Measurements from ENCODE around the gene ATP8A2. TPM values are rescaled to one million over a fixed set of nuclear protein-coding genes. Genes with fewer than 3 reads are reported as not detected.

Gene ATP8A2
- total RNA-seq, 1 experiment from 2014 or later, result 0.26 TPM

DNA sequence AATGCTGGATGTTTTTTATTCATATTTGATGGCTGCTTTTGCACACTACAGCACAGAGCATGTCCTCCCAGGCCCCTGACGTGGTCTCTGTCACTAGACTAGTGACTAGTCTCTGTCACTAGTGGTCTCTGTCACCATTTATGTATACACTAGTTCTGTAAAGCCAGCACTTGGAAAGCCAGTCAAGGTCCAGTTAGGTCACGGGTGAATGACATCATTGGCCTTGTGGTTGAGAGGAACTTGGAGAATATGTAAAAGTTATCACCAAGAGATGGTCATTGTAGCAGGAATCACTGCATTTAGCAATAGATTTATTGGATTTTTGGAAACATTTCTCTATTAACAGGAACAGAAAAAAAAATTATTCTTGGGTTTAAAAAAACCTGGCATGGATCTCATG is 607.2 kb downstream of the ATP8A2 start:
- in situ Hi-C loops (cut with HindIII; ENCODE audit: low pct_unique_long_range_greater_than_20kb, low sequenced_read_pairs), result no loop called here
- DNase-seq (ENCODE audit: low read depth, low spot score), result no peak

DNA sequence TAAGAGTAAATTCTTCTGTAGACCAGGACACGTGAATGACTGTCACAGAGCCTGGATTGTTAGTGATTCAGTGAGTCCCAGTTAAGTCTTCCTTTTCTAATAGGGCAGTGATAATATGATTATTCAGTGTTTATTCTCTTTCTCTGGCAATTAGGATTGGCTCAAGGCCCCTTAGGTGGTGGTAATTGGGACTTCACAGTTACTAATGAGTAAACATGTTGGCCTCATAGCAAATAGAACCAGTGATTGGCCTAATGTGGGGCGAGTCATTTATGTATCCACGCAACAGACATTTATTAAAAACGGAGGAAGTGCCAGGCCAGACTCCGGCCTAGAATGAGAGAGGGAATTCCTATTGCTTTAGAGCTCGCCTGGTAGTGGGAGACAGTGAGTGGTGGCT is 607.6 kb downstream of the ATP8A2 start:
- in situ Hi-C loops (cut with HindIII; ENCODE audit: low pct_unique_long_range_greater_than_20kb, low sequenced_read_pairs), result no loop called here
- no peak for DNase-seq (ENCODE audit: low read depth, low spot score)

DNA sequence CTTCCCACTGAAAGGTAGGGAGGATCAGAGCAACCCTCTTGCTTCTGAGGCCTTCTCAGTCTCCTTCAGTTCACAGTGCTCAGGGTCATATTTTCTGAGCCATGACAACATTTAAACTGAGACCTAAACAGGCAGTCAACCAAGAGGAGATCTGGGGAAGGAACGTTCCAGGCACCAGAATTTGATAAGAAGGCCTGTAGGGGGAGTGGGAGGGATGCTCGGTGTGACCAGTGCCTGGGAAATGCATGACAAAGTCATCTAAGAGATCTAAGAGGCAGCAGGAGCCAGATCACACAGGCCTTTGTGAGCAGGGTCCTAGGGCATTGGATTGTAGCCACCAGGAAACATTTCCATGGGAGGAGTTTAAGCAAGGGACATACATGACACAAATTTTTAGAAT is 608.5 kb downstream of the ATP8A2 start:
- in situ Hi-C loops (cut with HindIII; ENCODE audit: low pct_unique_long_range_greater_than_20kb, low sequenced_read_pairs), result no loop called here
- peak; percentile 68 for DNase-seq (ENCODE audit: low read depth, low spot score)

DNA sequence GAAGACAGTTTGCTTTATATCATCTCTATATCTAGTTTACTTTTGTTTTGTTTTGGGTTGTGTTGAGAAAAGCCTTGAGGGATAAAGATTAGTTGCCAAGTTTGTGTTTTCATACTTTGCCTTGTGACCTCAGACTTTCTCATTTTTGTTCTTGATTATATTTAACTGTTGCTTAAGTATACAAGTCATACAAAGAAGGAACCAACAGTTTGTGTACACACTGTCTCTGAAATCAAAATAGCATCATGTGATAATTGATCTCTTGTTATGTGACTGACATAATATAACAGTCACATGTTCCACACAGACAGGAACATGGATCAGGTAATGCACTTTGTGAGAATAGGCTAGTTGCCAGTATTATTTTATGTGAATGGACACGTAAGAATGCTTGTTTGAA is 609.3 kb downstream of the ATP8A2 start:
- peak; percentile 10 for DNase-seq (ENCODE audit: low read depth, low spot score)
- in situ Hi-C loops (cut with HindIII; ENCODE audit: low pct_unique_long_range_greater_than_20kb, low sequenced_read_pairs), result no loop called here

DNA sequence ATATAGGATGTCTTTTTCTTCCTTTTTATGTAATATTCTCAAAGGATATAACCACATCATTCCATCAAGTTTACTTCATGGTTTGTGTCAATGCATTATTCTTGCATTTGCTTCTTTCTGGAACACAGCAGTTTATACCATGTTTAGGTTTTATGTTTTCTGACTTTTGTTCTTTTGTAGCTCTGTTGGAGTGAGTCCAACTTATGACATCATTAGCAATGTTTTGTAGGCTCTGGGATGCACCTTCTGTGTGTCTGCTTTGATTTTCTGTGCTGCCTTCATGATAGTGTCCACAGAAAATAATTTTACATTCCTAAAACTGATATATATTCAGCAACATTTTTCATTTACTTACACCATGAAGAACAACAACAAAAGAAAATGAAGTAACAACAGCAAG is 611.1 kb downstream of the ATP8A2 start:
- DNase-seq (ENCODE audit: low read depth, low spot score), result no peak
- in situ Hi-C loops (cut with HindIII; ENCODE audit: low pct_unique_long_range_greater_than_20kb, low sequenced_read_pairs), result no loop called here

DNA sequence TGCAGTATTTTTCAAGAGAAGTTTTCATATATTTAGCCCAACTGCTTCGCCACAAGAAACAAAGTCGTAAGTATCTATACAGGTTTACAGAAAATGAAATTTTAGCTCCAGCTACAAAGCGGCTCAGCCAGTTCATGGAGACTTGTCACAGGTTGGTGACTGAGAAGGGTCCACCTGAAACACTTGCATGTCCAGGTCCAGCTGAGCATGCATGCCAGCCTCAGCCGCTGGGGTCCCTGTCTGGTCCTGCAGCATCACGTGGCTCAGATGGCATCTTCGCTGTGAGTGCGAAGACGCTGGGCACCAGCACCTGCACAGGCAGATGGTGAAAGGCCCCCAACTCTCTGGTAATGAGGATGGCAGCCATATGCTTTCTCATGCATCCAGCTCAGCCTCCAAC is 616.2 kb downstream of the ATP8A2 start:
- in situ Hi-C loops (cut with HindIII; ENCODE audit: low pct_unique_long_range_greater_than_20kb, low sequenced_read_pairs), result no loop called here
- DNase-seq (ENCODE audit: low read depth, low spot score), result no peak

DNA sequence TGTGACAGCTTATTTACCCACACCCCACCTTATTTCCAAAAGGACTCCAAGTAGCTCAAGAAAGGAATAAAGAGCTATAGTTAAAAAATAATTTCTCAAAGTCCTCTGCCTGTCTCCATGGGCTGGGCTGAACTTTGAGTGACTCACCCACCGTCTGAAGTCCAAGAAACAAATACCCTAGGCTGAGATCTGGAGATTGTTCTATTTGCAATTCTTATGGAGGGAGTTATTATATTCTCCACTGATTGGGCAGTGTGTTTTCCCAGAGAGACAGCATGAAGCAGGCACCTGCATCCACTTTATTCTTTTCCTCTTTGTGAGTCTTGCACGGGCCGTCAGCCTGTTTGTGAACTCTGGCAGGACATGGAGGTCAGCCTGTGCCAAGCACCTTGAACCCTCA is 616.9 kb downstream of the ATP8A2 start:
- DNase-seq (ENCODE audit: low read depth, low spot score), result no peak

DNA sequence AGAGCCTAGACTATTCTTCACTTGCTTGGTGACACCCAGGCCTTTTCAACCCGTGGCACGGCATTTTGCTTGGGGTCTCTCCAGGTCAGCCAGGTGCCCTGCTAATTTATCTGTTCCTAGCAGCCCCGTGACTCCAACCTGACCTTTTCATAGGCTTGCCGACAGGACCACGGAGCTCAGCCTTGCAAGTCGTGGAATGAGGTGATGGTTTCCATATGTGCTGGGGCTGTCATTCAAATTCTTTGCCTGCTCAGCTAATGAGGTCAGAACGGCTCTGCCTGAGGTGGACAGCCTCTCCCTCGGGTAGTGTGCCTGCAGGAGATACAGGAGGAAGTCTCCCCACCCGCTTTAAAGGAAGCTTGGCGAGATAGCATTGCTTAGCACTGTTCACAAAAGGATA is 619.0 kb downstream of the ATP8A2 start:
- no peak for DNase-seq (ENCODE audit: low read depth, low spot score)
- in situ Hi-C loops (cut with HindIII; ENCODE audit: low pct_unique_long_range_greater_than_20kb, low sequenced_read_pairs), result no loop called here

More for the DNA sequence above, 616.9 kb downstream of the ATP8A2 start:
- in situ Hi-C loops (cut with HindIII; ENCODE audit: low pct_unique_long_range_greater_than_20kb, low sequenced_read_pairs), result no loop called here

DNA sequence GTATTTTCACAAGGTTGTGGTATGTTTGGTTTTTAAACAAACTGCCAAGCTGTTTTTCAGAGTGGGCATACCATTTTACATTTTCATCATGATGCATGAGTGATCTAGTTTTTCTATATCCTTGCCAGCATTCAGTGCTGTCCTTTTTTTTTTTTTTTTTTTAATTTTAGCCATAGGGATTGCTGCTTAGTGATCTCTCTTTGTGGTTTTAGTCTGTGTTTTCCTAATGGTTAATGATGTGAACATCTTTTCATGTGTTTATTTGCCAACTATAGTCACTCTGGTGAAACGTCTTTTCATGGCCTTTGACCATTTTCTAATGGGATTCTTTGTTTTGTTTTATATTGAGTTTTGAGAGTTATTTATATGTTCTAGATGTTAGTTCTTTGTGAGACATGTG is 620.3 kb downstream of the ATP8A2 start:
- in situ Hi-C loops (cut with HindIII; ENCODE audit: low pct_unique_long_range_greater_than_20kb, low sequenced_read_pairs), result no loop called here
- no peak for DNase-seq (ENCODE audit: low read depth, low spot score)

DNA sequence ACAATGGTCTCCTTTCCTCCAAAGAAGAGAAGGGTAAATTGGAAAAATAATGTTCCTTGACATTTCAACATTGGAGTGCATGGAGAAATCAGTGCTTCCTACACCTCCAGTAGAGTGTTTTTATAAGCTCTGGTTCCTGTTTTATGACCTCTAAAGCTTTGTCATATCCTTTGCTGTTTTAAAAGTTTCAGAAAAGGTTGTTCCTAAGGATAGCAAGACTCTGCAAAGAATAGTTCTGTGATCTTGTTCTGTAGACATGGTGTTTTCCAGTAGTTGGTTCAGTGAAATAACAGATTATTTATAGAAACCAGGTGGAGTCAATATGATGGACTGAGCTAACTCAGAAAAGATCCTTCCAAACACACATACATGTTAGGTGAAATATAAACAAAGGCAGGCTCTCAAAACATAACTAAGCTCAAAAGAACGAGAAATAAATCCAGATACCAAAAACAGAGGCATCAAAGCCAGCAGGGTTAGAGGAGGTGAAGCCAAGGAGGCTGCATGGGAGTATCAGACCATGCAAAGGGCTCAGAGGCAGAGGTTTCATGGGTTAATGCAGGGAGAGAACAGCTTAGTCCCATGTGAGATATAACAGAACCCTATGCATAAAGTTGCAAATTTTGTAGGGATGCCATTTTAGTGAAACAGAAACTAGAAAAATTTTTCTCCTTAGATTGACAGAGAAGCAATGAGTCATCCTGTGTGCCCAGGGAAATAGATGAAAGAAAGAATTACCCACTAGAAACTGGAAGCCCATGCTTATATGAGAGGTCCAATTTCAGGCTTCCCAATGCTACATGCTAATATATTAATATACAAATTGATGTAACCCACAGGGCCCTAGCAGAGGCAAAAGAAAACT is 635.7 kb downstream of the ATP8A2 start:
- in situ Hi-C loops (cut with HindIII; ENCODE audit: low pct_unique_long_range_greater_than_20kb, low sequenced_read_pairs), result no loop called here
- no peak for DNase-seq (ENCODE audit: low read depth, low spot score)

DNA sequence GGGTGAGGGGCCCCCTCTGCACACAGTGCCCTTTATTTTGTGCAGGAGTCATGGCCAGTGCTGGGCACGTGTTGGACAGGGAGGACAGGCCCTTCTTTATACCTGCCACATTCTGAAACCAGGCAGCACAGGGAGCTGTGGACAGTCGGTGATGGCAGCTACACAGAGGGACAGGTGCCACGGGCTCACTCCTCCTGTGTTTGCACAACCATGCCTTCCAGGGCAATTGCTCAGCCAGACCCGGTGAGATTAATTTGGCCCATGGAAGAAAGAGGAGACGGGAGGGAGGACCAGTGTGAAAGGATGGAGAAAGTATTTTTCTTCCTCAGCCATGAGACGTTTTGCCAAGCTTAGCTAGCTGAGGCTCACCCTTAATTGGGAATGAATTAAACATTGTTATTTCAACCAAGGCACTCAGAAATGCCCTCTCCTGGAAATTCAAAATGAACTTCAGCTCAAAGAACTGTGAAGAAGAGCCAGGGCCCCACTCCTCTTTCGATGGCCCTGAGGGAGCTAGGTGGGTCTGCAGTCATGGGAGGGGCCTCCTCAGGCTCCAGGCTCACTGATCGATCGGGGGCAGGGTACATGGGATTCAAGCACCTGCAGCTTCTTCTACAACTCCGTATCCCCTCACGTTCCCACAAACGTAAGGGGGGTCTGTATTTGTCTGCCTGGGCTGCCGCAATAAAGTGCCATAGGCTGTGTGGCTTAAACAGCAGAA is 638.9 kb downstream of the ATP8A2 start:
- in situ Hi-C loops (cut with HindIII; ENCODE audit: low pct_unique_long_range_greater_than_20kb, low sequenced_read_pairs), result no loop called here
- no peak for DNase-seq (ENCODE audit: low read depth, low spot score)

DNA sequence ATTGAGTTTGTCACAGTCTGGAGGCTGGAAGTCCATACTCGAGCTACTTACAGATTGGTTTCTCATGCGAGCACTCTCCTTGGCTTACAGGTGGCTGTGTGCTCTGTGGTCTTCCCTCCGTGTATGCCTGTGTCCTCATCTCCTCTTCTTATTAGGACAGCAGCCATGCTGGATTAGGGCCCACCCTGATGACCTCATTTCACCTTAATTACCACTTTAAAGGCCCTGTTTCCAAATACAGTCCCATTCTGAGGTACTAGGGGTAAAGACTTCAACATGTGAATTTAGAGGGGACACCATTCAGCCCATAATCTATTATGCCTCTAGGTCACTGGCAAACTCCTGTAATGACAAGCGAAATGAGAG is 639.4 kb downstream of the ATP8A2 start:
- in situ Hi-C loops (cut with HindIII; ENCODE audit: low pct_unique_long_range_greater_than_20kb, low sequenced_read_pairs), result no loop called here
- no peak for DNase-seq (ENCODE audit: low read depth, low spot score)

DNA sequence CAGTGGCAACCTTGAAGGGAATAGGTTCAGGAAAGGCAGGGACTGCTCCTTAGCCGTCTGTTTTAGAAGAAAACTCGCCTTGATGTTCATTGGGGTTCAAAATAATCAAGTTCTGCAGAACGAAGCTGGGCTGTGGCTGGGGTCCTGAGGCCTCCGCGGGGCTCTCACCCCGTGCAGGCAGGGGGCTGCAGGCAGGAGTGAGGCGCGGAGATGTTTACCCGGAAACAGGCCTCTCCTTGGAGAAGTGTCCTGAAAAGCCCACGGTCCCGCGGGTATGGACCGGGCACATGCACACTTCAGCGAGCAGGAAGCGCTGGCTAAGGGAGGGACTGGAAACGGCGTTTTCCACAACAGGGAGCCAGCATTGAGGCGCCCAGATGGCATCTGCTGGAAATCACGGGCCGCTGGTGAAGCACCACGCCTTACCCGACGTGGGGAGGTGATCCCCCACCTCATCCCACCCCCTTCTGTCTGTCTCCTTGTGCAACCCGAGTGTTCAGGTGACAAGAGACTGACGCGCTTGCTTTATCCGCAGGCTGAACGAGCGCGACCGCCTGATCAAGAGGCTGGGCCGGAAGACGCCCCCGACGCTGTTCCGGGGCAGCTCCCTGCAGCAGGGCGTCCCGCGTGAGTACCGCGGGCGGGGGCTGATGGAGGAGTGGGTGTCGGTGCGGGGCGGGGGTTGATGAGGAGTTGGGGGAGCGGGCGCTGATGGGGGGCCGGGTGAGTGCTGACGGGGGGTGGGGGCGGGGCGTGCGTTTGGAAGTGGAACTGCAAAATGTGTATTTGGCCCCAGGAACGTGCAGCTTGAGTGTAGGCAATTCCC is 640.4 kb downstream of the ATP8A2 start:
- in situ Hi-C loops (cut with HindIII; ENCODE audit: low pct_unique_long_range_greater_than_20kb, low sequenced_read_pairs), result no loop called here
- DNase-seq (ENCODE audit: low read depth, low spot score), result no peak

DNA sequence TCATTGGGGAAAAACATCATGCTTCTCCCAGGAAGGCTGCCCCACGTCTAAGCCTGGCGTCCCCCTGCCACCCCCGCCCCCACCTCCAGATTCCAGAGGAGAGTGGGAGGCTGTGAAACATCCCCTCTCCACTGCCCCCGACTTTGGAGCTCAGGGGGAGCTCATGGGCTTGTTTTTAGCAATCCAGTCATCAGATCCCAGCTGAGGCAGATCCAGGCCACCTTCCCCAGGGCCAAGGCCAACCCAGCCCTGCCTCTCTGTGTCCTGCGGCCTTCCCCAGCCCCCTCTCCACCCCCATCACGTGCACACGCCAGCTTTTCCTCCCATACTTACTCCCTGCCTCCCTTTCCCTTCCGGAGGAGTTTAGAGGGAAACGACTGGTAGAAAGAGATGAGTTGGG is 641.2 kb downstream of the ATP8A2 start:
- in situ Hi-C loops (cut with HindIII; ENCODE audit: low pct_unique_long_range_greater_than_20kb, low sequenced_read_pairs), result no loop called here
- DNase-seq (ENCODE audit: low read depth, low spot score), result no peak

DNA sequence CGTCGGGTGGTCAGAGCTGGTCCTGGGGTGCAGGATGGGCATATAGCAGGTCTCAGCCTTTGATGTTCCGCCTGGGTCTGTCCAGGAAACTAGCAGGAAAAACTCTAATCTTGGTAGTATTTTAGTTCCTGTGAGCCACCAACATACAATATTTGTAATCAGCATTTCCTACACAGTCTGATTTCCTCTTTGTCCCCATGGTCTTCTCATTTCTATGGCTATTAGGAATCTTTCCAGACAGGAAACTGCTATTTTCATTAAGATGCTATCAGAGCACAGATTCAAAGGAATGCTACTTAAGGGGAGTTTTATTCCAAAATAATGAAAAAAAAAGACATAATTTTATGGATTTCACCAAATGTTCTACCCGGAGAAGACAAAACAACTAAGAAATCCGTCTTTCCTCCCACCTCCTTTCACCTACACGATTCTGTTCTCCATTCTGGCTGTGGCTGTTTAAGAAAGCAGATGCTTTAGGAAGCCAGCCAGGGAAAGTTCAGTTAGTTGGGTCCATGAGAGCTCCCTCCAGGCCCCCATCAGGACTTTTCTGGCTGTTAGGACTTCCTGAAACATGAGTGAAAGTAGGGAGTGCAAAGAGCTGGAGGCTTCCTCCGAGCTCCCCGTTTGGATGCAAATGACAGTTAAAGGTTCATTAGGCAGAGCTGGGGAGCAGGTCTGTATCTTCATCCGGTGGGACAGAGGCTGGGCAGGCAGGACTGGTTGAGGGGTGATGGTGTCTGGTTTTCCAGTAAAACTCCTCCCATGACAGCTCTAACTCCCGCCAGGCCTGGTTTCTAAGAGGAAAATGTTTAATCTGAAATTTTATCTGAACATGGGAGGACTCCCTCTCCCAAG is 643.7 kb downstream of the ATP8A2 start:
- in situ Hi-C loops (cut with HindIII; ENCODE audit: low pct_unique_long_range_greater_than_20kb, low sequenced_read_pairs), result no loop called here
- DNase-seq (ENCODE audit: low read depth, low spot score), result no peak

DNA sequence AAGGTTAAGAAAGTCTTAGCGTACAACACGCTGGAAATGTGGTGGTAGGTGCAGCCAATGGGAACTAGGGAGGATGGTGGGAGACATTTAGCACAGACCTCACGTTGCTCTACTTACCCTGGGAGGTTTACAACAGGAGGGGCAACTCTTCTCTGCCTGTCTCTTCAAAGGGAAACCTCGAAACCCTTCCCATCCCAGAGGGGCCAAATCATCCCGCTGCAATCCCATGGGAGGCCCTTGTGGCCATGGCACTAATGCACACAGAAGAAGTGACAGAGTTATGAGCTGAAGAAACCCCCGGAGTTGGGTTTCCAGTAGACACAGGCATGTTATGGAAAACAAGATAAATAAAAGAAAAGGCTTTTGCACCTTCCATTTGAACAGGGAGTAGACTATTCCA is 644.4 kb downstream of the ATP8A2 start:
- no peak for DNase-seq (ENCODE audit: low read depth, low spot score)
- in situ Hi-C loops (cut with HindIII; ENCODE audit: low pct_unique_long_range_greater_than_20kb, low sequenced_read_pairs), result no loop called here

DNA sequence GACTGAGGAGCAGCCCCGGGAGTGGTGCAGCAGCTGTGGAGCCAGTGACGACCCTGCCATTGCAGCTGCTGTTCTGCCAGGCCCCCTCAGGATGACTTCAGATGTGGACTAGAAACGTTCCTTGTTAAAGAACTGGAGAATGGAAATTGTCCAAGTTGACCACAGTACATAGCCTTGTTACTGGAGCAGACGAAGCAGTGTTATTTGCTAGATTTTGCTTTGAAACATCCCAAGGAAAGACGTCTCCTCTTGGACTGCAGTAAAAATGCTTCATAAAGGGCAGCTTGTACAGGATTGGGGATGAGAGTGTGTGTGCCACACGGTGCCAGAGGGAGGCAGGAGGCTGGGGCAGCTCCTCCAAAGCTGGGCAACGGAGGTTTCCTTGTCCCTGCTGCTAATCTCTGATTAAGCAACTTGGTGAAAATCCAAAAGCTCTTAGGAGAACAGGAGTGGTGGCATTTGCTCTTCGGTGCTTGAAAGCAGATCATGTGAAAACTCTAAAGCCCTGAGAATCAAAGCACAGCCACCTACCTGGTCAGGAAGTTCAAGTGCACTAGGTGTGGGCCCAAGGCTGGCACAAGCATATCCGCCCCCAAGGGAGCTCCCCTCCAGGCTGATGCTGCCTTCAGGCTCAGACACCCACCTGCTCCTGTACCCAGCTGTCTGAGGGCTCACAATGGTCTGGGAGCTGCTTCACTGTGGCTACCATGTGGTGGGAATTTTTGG is 645.6 kb downstream of the ATP8A2 start:
- in situ Hi-C loops (cut with HindIII; ENCODE audit: low pct_unique_long_range_greater_than_20kb, low sequenced_read_pairs), result no loop called here
- DNase-seq (ENCODE audit: low read depth, low spot score), result no peak

All from SK-MEL-5 (cell line).